ENCODE measurements around the gene SNRNP40. TPM values are rescaled to one million over a fixed set of nuclear protein-coding genes. Genes with fewer than 3 reads are reported as not detected.

Gene SNRNP40
- total RNA-seq, 1 experiment from 2014 or later, result 81.0 TPM

DNA sequence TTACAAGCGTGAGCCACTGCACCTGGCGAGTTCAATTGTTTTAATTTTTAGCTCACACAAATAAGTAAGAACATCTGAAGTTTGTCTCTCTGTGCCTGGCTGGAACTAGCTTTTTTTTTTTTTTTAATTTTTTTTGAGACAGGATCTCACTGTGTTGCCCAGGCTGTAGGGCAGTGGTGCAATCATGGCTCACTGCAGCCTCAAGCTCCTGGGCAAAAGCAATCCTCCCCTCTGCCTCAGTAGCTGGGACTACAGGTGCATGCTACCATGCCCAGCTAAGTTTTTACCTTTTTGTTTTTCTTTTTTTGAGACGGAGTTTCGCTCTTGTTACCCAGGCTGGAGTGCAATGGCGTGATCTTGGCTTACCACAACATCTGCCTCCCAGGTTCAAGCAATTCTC lies 64.8 kb downstream of the SNRNP40 start:
- no peak for DNase-seq
- CTCF ChIA-PET, result interaction anchor here (0.6 kb wide), 1 partner anchor 9 kb away, joined by 3 read pairs; no protein-coding TSS in a partner anchor
- Mint-ChIP-seq H3K27ac (ENCODE audit: unreplicated experiment) (no peak overlapping the region), H3K4me3 (ENCODE audit: low read depth, unreplicated experiment) (no peak overlapping the region), H3K9me3 (ENCODE audit: low read depth, unreplicated experiment) (no peaks in the 10 kb centered on the region), H3K36me3 (ENCODE audit: insufficient read depth, unreplicated experiment) (no peaks in the 10 kb centered on the region), H3K4me1 (ENCODE audit: low read depth, unreplicated experiment) (no peaks in the 10 kb centered on the region), H3K27me3 (ENCODE audit: unreplicated experiment) (peaks cover 27% of the 10 kb centered on the region)
- TF ChIP-seq, protein P1, sequence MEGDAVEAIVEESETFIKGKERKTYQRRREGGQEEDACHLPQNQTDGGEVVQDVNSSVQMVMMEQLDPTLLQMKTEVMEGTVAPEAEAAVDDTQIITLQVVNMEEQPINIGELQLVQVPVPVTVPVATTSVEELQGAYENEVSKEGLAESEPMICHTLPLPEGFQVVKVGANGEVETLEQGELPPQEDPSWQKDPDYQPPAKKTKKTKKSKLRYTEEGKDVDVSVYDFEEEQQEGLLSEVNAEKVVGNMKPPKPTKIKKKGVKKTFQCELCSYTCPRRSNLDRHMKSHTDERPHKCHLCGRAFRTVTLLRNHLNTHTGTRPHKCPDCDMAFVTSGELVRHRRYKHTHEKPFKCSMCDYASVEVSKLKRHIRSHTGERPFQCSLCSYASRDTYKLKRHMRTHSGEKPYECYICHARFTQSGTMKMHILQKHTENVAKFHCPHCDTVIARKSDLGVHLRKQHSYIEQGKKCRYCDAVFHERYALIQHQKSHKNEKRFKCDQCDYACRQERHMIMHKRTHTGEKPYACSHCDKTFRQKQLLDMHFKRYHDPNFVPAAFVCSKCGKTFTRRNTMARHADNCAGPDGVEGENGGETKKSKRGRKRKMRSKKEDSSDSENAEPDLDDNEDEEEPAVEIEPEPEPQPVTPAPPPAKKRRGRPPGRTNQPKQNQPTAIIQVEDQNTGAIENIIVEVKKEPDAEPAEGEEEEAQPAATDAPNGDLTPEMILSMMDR (IDR thresholded peaks at IDR 0.05; ENCODE audit: unreplicated experiment), result no peak
- intact Hi-C loops (cut with micrococcal nuclease; ENCODE audit: unreplicated experiment), result no loop called here
- no TSS peak for BruUV-seq (replicated peaks)

DNA sequence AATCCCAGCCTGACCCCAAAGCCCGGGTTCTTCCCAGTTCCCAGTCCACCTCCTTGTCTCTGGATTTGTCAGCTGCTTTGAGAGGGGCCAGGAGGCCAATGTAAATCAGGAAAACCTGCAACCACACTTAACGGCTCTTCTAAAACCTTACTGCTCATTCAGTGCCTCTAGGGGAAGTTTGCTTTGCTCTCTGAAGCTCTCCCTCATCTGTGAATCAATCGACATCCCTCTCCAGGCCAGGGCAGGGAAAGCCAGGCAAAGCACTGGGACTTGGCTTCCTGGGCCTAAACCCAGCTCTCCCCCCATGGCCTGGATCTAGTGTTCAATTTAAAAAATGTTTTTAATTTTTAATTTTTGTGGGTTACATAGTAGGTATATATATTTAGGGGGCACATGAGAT lies 66.2 kb downstream of the SNRNP40 start:
- intact Hi-C loops (cut with micrococcal nuclease; ENCODE audit: unreplicated experiment), result no loop called here
- TF ChIP-seq, protein P1 (IDR thresholded peaks at IDR 0.05; ENCODE audit: unreplicated experiment), result no peak
- no peak overlapping the region for H3K27ac Mint-ChIP-seq (ENCODE audit: unreplicated experiment)
- no peaks in the 10 kb centered on the region for H3K4me1 Mint-ChIP-seq (ENCODE audit: low read depth, unreplicated experiment)
- CTCF ChIA-PET, result interaction anchor here (0.5 to 0.7 kb wide), 2 partner anchors 13 to 113 kb away, joined by 3 to 5 read pairs; no protein-coding TSS in a partner anchor
- H3K27me3 Mint-ChIP-seq (ENCODE audit: unreplicated experiment), result peaks cover 13% of the 10 kb centered on the region
- no TSS peak for BruUV-seq (replicated peaks)
- H3K9me3 Mint-ChIP-seq (ENCODE audit: low read depth, unreplicated experiment), result no peaks in the 10 kb centered on the region
- H3K36me3 Mint-ChIP-seq (ENCODE audit: insufficient read depth, unreplicated experiment), result no peaks in the 10 kb centered on the region
- DNase-seq, result no peak
- no peak overlapping the region for H3K4me3 Mint-ChIP-seq (ENCODE audit: low read depth, unreplicated experiment)

DNA sequence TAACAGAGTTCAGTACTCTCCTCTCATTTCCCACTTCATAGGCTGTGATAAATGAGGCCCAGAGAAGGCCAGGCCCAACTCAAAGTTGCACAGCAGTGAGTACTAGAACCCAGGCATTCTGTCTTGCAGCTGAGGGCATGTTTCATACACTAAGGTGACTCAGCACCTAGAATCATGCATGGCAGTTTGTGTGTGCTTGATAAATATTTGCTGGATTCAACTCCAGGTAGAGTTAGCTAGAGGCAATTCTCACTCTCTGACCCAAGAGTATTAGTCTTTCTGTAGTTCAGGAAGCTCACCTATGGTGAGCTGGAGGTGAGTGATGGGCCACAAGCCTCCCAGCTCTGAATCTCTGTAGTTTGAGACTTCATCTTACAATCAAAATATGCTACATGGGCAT lies 67.6 kb downstream of the SNRNP40 start:
- no peak for DNase-seq
- intact Hi-C loops (cut with micrococcal nuclease; ENCODE audit: unreplicated experiment), result no loop called here
- H3K27me3 Mint-ChIP-seq (ENCODE audit: unreplicated experiment), result no peaks in the 10 kb centered on the region
- CTCF ChIA-PET, result no interaction called here
- no peak overlapping the region for H3K27ac Mint-ChIP-seq (ENCODE audit: unreplicated experiment)
- no peaks in the 10 kb centered on the region for H3K9me3 Mint-ChIP-seq (ENCODE audit: low read depth, unreplicated experiment)
- TF ChIP-seq, protein P1 (IDR thresholded peaks at IDR 0.05; ENCODE audit: unreplicated experiment), result no peak
- no peaks in the 10 kb centered on the region for H3K36me3 Mint-ChIP-seq (ENCODE audit: insufficient read depth, unreplicated experiment)
- BruUV-seq (replicated peaks), result no TSS peak
- no peaks in the 10 kb centered on the region for H3K4me1 Mint-ChIP-seq (ENCODE audit: low read depth, unreplicated experiment)
- no peak overlapping the region for H3K4me3 Mint-ChIP-seq (ENCODE audit: low read depth, unreplicated experiment)

DNA sequence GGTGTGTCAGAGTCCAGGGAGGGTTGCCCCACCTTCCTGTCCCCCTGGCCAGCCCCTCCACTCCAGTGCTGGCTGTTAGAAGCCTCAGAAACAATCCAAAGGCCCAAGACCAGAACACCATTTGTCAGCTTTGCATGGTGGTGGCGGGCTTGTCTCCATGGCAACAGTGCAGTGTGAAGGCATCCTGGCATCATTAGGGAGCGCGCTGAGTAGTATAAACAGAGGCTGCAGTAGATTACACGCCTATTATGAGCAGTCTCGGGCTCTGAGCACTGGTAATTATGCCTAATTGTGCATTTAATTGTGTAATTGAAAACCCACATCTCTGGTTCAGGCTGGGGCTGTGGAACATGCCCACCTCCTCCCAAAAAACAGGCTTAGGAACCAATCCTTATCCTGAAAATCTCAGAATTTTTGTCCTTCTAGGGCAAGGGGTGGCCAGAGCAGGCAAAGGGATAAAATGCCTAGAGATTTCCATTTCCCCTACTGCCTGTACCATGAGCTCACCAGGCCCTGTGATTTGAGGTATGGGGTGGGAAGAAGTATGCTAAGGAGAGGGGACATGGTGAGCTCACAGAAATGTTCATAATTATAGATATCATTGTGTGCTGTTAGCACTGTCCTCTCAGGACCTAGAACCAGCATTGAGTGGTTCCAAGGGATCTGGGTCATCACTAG lies 68.6 kb downstream of the SNRNP40 start:
- DNase-seq, result no peak
- TF ChIP-seq, protein P1 (IDR thresholded peaks at IDR 0.05; ENCODE audit: unreplicated experiment), result no peak
- BruUV-seq (replicated peaks), result no TSS peak
- Mint-ChIP-seq H3K27me3 (ENCODE audit: unreplicated experiment) (no peaks in the 10 kb centered on the region), H3K27ac (ENCODE audit: unreplicated experiment) (no peak overlapping the region), H3K9me3 (ENCODE audit: low read depth, unreplicated experiment) (no peaks in the 10 kb centered on the region), H3K4me3 (ENCODE audit: low read depth, unreplicated experiment) (no peak overlapping the region), H3K4me1 (ENCODE audit: low read depth, unreplicated experiment) (no peaks in the 10 kb centered on the region), H3K36me3 (ENCODE audit: insufficient read depth, unreplicated experiment) (no peaks in the 10 kb centered on the region)
- CTCF ChIA-PET, result no interaction called here
- intact Hi-C loops (cut with micrococcal nuclease; ENCODE audit: unreplicated experiment), result no loop called here

All from Calu3 (cell line).